Measurements from ENCODE around the gene IL10RA. TPM values are rescaled to one million over a fixed set of nuclear protein-coding genes. Genes with fewer than 3 reads are reported as not detected.

The IL10RA gene
- total and polyA plus RNA-seq, 9 of the 15 experiments (the other 6 are each of a cell fraction or from before 2014, with no cell fraction given) = 0.17 to 17.3 (median 2.9) TPM

- peaks cover 65 to 67% of the 10 kb centered on the region in 2 experiments for H3K4me1 ChIP-seq (replicated peaks in 1 of 2; ENCODE audit: control insufficient read depth in 2 of 2, insufficient read depth in 2 of 2, low read length in 2 of 2)
- peak; percentile 69 for FAIRE-seq
- no TSS peak for BruUV-seq (replicated peaks)
- TF ChIP-seq ZBTB17 (CRISPR knock-in tag; IDR thresholded peaks at IDR 0.05) = peak; percentile 78; the same call in 1 of the 2 replicates
- no peak; the same call in 1 of the 2 replicates for TF ChIP-seq RHOXF2B (CRISPR knock-in tag; conservative IDR thresholded peaks at IDR 0.05)
- peak; percentile 85 for TF ChIP-seq STAT5A (IDR thresholded peaks at IDR 0.05; ENCODE audit: borderline replicate concordance, low read length)
- TF ChIP-seq ZNF79 (CRISPR knock-in tag; IDR thresholded peaks at IDR 0.05; ENCODE audit: low read depth) = peak; percentile 80
- TF ChIP-seq MYC (IDR thresholded peaks at IDR 0.05; ENCODE audit: low read depth, low read length) = 0 out of 2 replicates have a peak, but pooled peaks have one; percentile 44
- TF ChIP-seq MYC (CRISPR knock-in tag; IDR thresholded peaks at IDR 0.05; ENCODE audit: borderline replicate concordance, low read depth) = no peak
- TF ChIP-seq ZNF592 (IDR thresholded peaks at IDR 0.05) = peak; percentile 98
- TF ChIP-seq PHB2 (IDR thresholded peaks at IDR 0.05; ENCODE audit: low read depth) = no peak
- peak; percentile 89 for TF ChIP-seq DDX20 (tag; IDR thresholded peaks at IDR 0.05; ENCODE audit: low read depth)
Observed at GRCh38 chr11:118002010-118002540, 15.9 kb downstream of the IL10RA start.

More at GRCh38 chr11:118002010-118002540, 15.9 kb downstream of the IL10RA start:
- CTCF ChIA-PET (ENCODE audit: low intra/inter-chr PET ratio) = no interaction called here
- H3K4me2 ChIP-seq (ENCODE audit: insufficient read depth, low read length) = peak overlapping the region; percentile 73
- no peaks in the 10 kb centered on the region for H3K27me3 ChIP-seq (ENCODE audit: control insufficient read depth in 2 of 2, insufficient read depth in 2 of 2, low read length in 2 of 2)
- H3K27ac ChIP-seq (ENCODE audit: extremely low read depth, low read depth, low read length) = peak overlapping the region; percentile 90
- H3K4me3 ChIP-seq = no peak overlapping the region
- peaks cover 10% of the 10 kb centered on the region; the same call in 2 of the 3 replicates for H3K36me3 ChIP-seq (ENCODE audit: control insufficient read depth, insufficient read depth, low read length)
- H3K9me3 ChIP-seq (replicated peaks; ENCODE audit: control insufficient read depth, insufficient read depth, low read depth, low read length) = no peaks in the 10 kb centered on the region; the same call in 1 of the 2 replicates
- H3K9ac ChIP-seq (ENCODE audit: insufficient read depth in 1 of 2, low read depth in 2 of 2, low read length in 2 of 2) = peak overlapping the region; percentile 68 to 84; a peak in 3 of 4 replicates
- H4K20me1 ChIP-seq (replicated peaks; ENCODE audit: control insufficient read depth, insufficient read depth, low read length) = no peaks in the 10 kb centered on the region
- H3K79me2 ChIP-seq (ENCODE audit: control insufficient read depth, insufficient read depth, low read length) = no peaks in the 10 kb centered on the region
- peak; percentile 62 for ATAC-seq
- peak overlapping the region; percentile 79 for H2AFZ ChIP-seq (ENCODE audit: low read depth, low read length)
- POLR2A ChIA-PET = interaction anchor here (0.7 to 2.3 kb wide), 13 partner anchors 8 to 70 kb away, joined by 3 to 8 read pairs (median 3); no protein-coding TSS in a partner anchor
- WGBS (ENCODE audit: insufficient coverage, low coverage, missing lambda C conversion rate) = 6% methylated on average over 6 of the region's 6 CpGs
- intact Hi-C loops (cut with micrococcal nuclease) (loop anchor here (2.0 kb wide), 1 partner anchor 51 kb away; no protein-coding TSS in a partner anchor), in situ Hi-C loops (cut with MboI) (no loop called here)
- no peaks in the 10 kb centered on the region for H3K9me1 ChIP-seq (ENCODE audit: control insufficient read depth, insufficient read depth, low read length)
- peak; percentile 57 to 84 (median 72) for DNase-seq (ENCODE audit: extremely low read depth in 1 of 4, low spot score in 3 of 4)
